Measurements from ENCODE around the gene UBQLN3.

UBQLN3 gene

DNA sequence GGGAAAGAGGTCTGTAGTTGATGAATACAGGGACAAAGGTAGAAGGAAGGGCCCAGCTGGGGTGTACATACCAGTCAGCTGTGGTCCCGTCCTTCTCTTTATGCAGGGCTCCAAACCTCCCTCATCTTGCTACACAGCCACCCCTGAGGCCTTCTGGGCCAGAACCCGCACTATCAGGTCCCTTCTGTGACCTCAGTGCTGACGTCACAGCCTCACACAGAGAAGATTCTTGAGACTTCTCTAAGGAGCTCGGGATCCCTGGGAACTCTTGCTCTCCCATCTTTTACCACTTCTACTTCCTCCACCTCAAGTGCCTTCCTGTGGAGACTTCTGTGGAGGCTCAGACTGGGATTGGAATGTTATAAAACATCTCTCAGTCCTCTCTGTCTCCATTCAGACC is at the start of gene UBQLN3:
Gene UBQLN3 (minus strand): TSS at position 155 of the 400 bp plus-strand sequence. CDS start 399 bp downstream, outside the sequence.
- no peak for DNase-seq (ENCODE audit: low read depth in 1 of 2, low spot score in 1 of 2)

DNA sequence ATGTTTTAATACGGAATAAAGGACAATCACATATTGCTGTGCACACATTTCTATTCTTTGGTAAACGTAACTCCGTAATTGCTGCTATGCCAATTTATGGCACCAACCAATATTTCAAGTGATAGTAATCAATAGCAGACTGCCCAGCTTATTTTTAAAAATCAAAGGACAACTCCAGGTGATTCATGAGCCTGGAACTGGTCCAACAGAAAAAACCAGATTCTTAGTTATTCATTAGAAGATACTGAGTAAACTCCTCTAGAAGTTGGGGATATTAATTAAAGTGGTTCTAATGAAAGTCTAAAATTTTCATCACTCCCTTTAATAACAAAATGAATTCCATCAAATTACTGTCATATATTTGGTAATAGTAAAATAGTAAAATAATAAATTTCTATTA is 48.0 kb upstream of the UBQLN3 start:
- DNase-seq (ENCODE audit: low read depth in 1 of 2, low spot score in 1 of 2): no peak

DNA sequence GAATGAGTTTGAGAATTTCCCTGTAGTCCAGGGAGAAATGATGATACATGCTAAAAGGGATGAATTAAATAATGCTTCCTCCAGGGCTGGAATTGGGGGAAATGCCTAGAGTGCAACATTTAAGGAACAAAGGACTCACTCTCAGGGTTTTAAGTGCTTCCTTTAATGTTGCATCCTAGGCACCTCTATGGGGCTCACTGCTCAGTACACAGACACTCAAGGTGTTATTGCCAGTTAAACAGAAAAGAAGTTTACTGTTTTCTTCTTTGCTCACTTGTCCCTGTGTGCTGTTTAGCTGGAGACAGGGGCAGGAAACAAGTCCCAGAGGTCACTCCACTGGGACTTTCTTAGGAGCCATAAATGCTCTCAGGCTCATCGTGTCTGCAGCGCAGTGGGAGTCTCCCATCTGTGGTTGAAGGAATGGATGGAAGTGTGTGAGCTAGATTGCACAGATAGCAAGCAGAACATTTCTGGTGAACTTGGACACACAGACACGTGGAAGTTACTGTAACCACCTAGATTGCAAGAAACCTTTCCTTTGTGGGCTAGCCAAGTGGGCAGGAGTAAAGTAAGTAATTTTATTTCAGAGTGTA is 46.9 kb upstream of the UBQLN3 start:
- DNase-seq (ENCODE audit: low read depth in 1 of 2, low spot score in 1 of 2): no peak

DNA sequence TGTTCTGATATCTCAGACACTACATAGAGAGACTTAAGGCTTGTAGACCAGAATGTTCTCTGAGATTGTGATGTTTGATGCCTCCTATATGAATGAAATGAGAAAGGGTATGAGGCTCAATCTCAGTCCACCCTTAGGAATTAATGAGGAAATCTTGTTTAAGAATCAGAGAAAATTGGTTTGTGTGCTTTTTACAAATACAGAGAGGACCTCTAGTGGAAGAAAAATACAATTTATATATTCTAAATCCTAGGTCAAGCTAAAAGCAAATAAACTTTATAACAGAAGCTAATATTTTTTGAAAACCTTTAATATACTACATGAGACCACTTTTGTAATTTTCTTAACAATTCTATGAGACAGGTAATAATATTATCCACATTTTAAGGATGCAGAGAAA is 43.6 kb upstream of the UBQLN3 start:
- no peak for DNase-seq (ENCODE audit: low read depth in 1 of 2, low spot score in 1 of 2)

DNA sequence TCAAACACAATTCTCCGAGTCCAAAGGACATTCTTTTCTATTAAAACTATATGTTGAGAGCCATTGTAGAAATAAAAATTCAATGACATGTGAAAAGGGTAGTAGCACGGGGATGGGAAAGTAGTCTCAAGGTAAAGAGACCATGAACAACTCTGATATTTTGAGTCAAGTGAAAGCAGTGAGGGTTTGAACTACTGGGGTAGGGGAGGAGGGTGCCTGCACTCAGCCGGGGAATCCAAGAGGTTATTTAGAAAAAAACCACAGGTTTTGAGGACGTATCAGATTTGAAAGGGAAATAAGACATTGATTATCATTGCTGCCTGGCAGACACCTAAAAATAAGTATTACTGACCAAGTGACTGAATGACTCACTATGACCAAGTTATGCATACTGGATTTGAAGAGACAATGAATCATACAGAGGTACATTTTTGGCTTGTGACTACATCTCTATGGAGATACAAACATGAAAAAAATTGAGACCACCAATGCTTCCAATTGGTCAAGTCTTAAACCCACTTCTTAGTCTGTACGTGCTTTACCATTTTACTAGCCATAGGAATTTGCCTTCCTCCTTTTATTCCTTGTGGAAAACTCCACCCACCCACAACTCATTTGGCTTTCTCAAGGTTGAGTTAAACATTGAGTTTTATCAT is 40.8 kb upstream of the UBQLN3 start:
- DNase-seq (ENCODE audit: low read depth in 1 of 2, low spot score in 1 of 2): no peak

DNA sequence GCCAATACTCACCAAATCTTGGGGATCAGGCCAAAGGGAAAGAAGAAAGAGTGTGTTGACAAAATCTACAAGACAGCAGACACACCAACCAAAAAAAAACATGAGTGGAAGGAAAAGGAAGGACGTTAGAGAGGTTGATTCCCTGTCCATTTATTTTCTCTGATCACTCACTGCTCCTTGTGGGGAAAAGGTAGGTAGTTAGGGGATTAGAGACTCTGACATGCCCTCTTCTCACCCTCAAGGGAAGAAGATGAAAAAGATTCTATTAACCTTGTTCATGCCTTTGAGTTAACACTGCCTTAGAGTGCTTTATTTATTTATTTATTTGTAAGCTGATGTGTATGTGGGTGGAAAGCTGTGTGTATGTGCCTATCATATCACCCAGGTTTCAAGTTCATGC is 38.7 kb upstream of the UBQLN3 start, which contains the start of gene OR52H1:
Gene OR52H1 (minus strand): TSS at position 101 of the 400 bp plus-strand sequence. CDS start 3,035 bp downstream, outside the sequence.
- no peak for DNase-seq (ENCODE audit: low read depth in 1 of 2, low spot score in 1 of 2)

DNA sequence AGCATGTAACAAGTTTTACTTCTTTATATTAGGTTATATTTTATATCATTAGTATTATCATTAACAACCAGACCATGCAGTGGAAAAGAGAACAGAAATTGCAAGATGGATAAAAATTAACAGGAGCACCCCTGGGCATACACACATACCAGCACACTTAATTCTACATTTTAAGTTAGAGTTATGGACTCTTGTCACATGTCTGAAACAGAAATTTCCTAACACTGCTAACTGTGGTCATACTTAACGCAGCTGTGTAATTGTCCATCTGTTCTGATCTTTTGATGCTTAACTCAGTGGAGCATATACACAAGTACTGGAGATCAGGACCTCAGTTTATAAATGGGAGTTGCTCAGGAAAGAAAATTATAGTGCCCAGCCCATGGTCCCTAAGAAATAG is 38.2 kb upstream of the UBQLN3 start:
- no peak for DNase-seq (ENCODE audit: low read depth in 1 of 2, low spot score in 1 of 2)

DNA sequence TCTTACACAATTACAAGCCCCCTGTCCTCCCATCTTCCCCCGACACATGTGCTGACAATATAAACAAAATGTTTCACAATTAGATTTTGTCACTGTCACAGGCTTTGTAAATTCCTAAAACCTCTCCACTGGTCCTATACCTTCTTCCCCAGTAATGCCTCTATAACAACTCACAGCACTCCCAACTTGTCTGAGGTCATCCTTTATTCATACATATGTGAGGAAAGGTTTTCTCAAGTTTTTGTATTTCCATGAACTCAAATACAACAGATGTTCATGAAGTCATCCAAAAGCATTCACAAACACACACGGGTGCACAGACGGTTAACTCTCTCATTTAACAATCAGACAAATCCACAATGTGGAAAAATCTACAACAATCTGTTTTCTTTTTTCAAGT is 36.7 kb upstream of the UBQLN3 start:
- DNase-seq (ENCODE audit: low read depth in 1 of 2, low spot score in 1 of 2): no peak

DNA sequence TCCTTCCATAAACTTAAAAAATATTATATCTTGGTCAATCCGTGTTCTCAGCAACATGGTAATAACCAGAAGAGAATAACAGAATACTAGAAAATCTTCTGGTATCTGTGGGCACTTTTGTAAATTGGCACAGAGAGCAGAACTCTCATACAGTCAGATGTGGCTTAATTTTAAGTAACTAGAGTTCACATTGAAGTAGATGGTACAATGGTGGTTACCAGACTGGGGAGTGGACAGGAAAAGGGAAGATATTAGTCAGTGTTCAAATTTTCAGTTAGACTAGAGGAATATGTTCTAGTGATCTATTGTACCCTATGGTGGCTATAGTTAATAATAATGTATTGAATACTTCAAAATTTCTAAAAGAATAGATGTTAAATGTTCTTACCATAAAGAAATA is 31.7 kb upstream of the UBQLN3 start:
- no peak for DNase-seq (ENCODE audit: low read depth in 1 of 2, low spot score in 1 of 2)

DNA sequence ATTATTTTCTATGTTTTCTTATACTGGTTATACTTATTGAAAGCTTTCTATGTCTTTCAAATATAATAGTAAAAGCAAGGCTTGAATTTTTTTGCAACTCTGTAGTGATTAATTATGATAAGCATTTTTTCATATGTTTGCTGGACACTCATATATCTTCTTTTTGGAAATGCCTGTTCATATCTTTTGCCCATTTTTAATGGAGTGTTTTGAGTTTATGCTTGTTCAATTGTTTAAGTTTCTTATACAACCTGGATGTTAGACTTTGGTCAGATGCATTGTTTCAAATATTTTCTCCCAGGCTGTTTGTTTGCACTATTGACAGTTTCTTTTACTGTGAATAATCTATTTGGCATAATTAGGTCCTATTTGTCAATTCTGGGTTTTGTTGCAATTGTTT is 26.7 kb upstream of the UBQLN3 start:
- no peak for DNase-seq (ENCODE audit: low read depth in 1 of 2, low spot score in 1 of 2)

DNA sequence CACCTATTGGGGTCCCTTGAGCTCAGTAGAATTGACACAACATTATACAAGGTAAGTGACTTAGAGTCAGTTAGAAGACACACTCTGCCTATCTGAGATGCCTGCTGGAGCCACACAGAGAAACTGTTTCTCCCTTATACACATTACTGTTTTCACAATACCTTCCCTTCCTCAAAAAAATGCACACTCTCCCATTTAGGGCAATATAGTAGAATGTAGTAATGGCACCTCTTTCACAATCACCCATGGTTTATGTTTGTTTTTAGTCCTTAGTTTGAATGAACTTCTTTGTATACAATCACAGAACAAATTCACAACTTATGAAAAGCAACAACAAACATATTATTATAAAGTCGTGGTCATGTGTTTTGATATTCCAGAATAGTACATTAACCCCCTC is 24.3 kb upstream of the UBQLN3 start:
- no peak for DNase-seq (ENCODE audit: low read depth in 1 of 2, low spot score in 1 of 2)

DNA sequence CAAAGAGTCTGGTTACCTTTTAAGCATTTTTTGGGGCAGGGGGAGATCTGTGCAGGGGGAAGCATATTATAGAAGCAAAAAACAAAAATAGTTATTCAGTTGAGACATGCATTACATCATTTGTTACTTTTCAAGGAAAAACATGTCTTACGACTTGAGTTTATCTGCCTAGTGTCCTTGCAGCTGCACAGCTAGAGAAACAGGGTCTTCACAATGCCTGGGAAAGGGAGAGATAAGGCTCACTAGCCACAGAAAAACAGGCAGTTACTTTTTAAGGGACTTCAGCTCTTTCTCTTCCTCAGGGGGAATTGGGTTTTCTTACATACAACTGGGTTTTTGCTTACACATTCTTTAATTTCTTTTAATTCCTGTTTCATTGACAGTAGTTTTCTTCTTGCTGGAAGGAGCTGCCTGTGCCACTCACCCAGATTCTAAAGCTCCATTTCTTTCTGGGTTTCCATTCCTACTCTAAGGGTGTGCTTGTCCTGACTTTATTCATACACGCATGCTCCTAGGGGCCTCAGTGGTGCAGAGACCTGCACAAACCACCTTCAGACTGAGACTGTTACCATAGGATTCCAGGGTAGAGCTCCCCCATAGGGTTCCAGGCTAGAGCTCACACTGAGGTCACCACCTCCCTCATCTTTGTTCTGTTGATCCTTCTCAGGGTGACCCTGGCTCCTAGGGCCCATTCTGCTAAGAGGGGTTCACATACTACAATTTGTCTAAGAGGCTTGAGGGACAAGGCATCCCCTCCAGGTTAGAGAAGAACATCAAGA is 21.5 kb upstream of the UBQLN3 start:
- no peak for DNase-seq (ENCODE audit: low read depth in 1 of 2, low spot score in 1 of 2)

DNA sequence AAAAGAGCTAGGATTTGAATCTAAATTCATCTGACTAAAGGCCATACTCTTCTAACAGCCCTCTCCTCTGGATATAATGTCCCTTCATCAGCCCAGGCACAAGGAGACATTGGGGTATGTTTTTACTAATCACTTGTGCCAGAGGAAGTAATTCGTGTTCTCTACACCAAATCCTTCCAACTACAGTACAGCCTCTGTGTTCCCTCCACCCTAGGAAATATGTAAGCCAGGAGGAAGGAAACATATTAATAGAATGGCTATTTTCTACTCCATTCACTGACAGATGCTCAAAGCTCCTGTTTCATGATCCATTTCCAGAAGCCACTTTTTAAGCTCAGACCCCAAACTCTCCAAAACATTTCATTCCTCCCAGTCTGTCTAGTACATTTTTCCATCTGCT is 18.7 kb upstream of the UBQLN3 start:
- DNase-seq (ENCODE audit: low read depth in 1 of 2, low spot score in 1 of 2): no peak

DNA sequence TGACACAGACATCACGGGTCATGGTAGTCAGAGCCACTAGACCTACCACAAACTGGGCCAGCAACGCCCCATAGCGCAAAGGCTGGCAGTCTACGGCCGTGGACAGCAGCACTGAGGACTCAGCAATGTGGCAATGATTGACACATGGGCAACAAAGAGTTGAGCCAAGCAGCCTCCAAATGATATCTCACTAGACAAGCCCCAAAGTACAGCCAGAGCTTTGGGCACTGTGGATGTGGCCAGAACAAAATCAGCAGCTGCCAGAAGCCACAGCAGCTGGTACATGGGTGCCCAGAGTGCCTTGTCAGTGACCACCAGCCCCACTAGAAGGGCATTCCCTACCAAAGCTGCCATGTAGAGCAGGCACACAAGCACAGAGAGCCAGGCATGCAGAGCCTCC is 18.0 kb upstream of the UBQLN3 start:
- no peak for DNase-seq (ENCODE audit: low read depth in 1 of 2, low spot score in 1 of 2)

DNA sequence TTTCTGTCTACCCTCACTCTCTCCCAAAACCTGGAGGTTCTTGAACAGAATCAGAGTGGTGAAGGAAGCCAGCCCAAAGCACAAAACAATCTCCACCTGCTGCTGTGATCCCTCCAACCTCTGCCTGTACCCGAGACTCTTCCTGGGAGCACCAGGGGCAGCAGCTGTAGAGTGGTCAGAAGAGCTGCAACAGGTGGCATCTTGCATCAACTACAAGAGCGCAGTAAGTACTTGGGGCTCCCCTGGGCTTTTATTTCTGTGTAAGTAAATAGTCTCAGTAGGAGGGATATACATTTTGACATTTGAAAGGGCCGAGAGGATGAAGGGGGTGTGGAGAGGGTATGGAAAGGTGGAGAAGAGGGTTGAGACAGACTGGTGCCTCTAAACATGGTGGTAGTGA is 15.0 kb upstream of the UBQLN3 start:
- DNase-seq (ENCODE audit: low read depth in 1 of 2, low spot score in 1 of 2): no peak

DNA sequence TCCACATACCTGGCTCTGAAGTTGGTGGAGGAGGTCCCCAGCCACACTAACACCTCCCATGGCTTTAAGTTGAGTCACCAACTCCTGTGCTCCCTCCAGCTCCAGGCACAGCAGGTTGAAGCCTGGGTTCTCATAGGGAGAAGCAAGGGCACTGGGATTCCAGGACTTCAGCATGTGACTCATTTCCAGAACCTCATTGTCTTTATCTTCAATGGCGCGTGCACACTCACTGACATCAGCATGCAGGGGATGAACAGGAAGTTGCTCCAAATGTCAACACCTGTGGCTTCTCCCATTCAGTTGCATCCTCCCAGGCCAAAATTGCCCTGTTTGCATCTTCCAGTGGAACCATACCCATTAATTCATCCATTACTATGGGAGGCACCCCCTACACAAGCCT is 12.6 kb upstream of the UBQLN3 start:
- DNase-seq (ENCODE audit: low read depth in 1 of 2, low spot score in 1 of 2): no peak

DNA sequence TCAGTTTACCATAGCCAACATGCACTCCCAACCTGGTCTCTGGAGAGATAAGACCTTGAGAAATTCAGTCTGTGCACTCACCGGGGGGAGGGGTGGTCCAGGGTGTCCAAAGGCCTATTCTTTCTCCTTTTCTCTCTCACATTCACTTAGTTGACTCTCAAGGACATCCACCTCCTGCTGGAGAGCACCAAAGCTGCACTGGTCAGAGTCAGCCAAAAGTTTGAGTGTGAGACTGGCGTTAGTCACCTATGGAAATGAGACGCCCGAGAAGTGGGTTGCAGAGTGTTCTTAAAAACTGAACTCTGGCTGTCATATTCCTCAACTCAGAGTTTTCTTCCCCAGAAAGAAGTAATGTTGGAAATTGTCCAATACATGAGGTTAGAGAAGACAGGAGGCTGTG is 11.8 kb upstream of the UBQLN3 start:
- no peak for DNase-seq (ENCODE audit: low read depth in 1 of 2, low spot score in 1 of 2)

DNA sequence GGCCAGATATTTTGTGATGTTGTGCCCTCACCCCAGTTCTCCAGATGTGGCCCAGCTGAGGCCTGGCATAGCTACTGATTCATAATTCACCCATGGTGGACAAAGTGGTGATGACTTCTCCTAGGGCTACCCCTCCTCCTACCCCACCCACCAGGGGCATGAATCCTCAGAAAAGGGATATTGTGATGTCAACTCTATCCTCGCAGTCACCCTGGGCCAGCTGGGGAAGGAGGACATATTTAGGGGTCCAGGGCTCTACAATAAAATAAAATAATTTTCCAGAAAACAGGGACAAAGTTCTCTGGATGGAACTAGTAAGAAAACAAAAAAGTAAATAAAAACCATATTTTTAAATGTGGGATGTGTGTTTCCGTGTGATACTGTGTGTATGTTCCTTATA is 6.8 kb upstream of the UBQLN3 start, which contains the start of gene UBQLNL:
Gene UBQLNL (minus strand): TSS at position 101 of the 400 bp plus-strand sequence. CDS start 258 bp downstream, outside the sequence.
- DNase-seq (ENCODE audit: low read depth in 1 of 2, low spot score in 1 of 2): no peak

DNA sequence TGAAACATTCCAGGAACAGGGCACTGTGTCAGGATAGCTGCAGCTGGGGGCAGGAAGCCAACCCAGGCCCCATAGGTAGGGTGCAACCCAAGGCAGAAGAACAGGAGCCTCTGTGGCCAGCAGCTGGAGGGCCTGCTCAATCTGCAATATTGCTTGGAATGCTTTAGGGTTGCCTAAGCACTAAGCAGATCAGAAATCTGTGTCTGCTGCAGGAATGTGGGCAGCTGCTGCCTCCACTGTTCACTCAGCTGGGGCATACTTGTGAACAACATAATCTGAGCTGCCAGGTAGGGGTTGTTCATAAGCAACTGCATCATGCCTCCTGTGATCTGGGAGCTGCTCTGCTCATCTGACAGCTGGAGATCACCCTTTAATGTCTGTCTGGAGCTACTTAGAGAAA is 5.1 kb upstream of the UBQLN3 start:
- no peak for DNase-seq (ENCODE audit: low read depth in 1 of 2, low spot score in 1 of 2)

DNA sequence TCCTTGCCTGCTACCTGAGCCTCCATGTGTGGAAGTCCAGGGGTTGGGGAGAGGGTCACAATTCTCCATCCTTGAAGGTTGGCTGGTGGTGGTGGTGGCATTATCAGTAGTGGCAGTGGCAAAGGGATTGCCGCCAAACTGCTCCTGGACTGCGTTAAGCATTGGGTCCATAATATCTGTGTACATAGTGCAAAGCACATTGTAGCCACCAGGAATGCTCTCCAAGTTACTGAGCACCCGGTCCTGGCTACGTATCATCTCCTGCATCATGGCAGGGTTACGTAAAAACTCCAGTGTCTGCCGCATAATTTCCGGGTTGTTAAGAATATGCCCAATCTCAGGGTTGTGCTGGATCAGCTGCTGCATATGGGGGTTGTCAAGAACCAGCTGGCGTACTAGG is 1.2 kb downstream of the UBQLN3 start:
- DNase-seq (ENCODE audit: low read depth in 1 of 2, low spot score in 1 of 2): no peak

DNA sequence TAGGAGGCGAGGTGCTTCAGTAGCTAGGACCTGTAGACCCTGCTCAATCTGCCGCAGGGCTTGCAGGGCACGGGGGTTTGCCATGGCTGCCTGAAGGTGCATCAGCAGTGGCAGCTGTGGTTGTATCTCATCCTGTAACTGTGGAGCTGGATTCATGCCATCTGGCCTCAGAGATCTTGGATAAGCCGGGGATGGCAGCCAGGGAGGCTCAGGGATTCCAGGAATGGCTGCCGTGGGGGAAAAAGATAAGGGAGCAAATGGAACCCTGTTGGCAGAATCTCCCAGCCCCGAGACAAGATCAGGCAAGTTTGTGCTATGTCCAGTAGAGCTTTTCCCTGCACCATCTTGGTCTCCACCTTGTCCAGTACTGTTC is 1.8 kb downstream of the UBQLN3 start:
- DNase-seq (ENCODE audit: low read depth in 1 of 2, low spot score in 1 of 2): no peak

DNA sequence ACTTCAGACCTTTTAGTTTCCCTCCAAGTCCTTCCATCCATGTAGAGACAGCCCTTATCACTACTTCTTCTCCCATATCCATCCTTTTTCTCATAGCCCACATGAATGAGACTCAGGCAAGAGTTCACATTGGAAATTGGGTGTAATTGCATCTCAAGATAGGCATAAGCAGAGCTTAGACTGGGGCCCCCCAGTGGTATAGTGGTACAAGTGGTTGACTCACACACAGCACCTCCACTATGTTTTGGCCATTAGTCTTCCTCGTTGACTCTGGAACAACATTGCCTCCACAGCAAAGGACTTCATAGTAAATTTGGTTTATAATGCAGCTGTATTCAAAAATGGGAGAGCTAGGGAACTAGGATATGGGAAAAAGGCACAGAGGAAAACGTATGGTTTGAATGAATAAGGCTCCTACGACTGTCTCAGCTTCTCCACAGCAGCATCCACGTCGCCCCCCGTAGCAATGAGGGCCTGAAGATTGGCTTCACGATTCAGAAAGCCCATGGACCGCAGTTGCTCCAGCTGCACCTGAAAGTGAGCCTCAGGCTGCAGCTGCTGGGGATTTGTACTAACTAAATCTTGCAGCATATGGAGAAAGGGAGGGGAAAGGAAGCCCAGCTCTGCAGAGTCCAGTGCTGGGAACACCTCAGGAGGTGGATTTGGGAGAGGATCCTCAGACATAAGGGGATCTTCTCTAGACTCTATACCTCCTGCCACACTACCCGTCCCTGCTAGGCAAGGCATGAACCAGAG is 2.4 kb downstream of the UBQLN3 start:
- no peak for DNase-seq (ENCODE audit: low read depth in 1 of 2, low spot score in 1 of 2)
